Hepatocyte (in vitro differentiated cells): Measurements from ENCODE around the gene CSMD2. TPM values are rescaled to one million over a fixed set of nuclear protein-coding genes. Genes with fewer than 3 reads are reported as not detected.
"Not testable (repeated sequence)": the region's sequence is repeated elsewhere in the genome, so short reads cannot be mapped to it uniquely, and the experiment has no call there.

Experiments used
- DNase-seq: peaks from one replicate; pipeline ENCODE4 v3.0.0-alpha.2; 2016; ENCODE audit warnings: low spot score
- H2AFZ ChIP-seq: fragments of 200-600 bp; sonication (generic); 2 replicates; pipeline ENCODE4 v1.6.0; 2016; ENCODE audit warnings: antibody characterized with exemption, mild to moderate bottlenecking
- H3K27ac ChIP-seq: fragments of 200-600 bp; sonication (generic); 2 replicates; pipeline ENCODE4 v1.5.1; 2016; ENCODE audit warnings: mild to moderate bottlenecking
- H3K27me3 ChIP-seq: fragments of 200-600 bp; sonication (generic); 2 replicates; pipeline ENCODE4 v1.6.1; 2016
- H3K36me3 ChIP-seq: fragments of 200-600 bp; sonication (generic); replicated peaks from 2 replicates; pipeline ENCODE4 v1.5.1; 2016; ENCODE audit warnings: low read depth; ENCODE audit not compliant: insufficient read depth
- H3K4me1 ChIP-seq: fragments of 200-600 bp; sonication (generic); 2 replicates; pipeline ENCODE4 v1.5.1; 2016; ENCODE audit warnings: mild to moderate bottlenecking, moderate library complexity; ENCODE audit not compliant: insufficient read depth
- H3K4me2 ChIP-seq: fragments of 200-600 bp; sonication (generic); 2 replicates; pipeline ENCODE4 v1.6.0; 2016
- H3K4me3 ChIP-seq: fragments of 200-600 bp; sonication (generic); 2 replicates; pipeline ENCODE4 v1.5.1; 2016; ENCODE audit warnings: mild to moderate bottlenecking
- H3K79me2 ChIP-seq: fragments of 200-600 bp; sonication (generic); 2 replicates; pipeline ENCODE4 v1.6.0; 2017; ENCODE audit warnings: mild to moderate bottlenecking
- H3K9me2 ChIP-seq: fragments of 200-600 bp; sonication (generic); replicated peaks from 2 replicates; pipeline ENCODE4 v1.6.0; 2017; ENCODE audit warnings: mild to moderate bottlenecking; ENCODE audit not compliant: insufficient read depth
- H3K9me3 ChIP-seq: fragments of 200-600 bp; sonication (generic); 2 replicates; pipeline ENCODE4 v1.5.1; 2016; ENCODE audit warnings: low read depth, mild to moderate bottlenecking
- H4K20me1 ChIP-seq: fragments of 200-600 bp; sonication (generic); 2 replicates; pipeline ENCODE4 v1.6.0; 2016; ENCODE audit warnings: mild to moderate bottlenecking; ENCODE audit not compliant: insufficient read depth, poor library complexity, severe bottlenecking
- CTCF ChIP-seq: fragments of 200-600 bp; sonication (generic); IDR thresholded peaks from 2 replicates; pipeline ENCODE4 v1.5.1; 2016; ENCODE audit warnings: antibody characterized with exemption, mild to moderate bottlenecking; ENCODE audit not compliant: poor library complexity
- EZH2 ChIP-seq: fragments of 200-600 bp; sonication (generic); IDR thresholded peaks from 2 replicates; pipeline ENCODE4 v1.6.1; 2016; ENCODE audit warnings: antibody characterized with exemption, mild to moderate bottlenecking, borderline replicate concordance
- EZH2phosphoT487 ChIP-seq: fragments of 200-600 bp; sonication (generic); IDR thresholded peaks from one replicate; pipeline ENCODE4 v1.6.1; 2018; ENCODE audit warnings: antibody characterized with exemption, mild to moderate bottlenecking, low read depth, moderate library complexity; ENCODE audit not compliant: unreplicated experiment, severe bottlenecking
- WGBS: methylation state at CpG from one replicate; pipeline ENCODE4 v1.1.6; 2016; ENCODE audit warnings: low lambda C conversion rate; ENCODE audit errors: missing lambda C conversion rate; 5-methylcytosine and 5-hydroxymethylcytosine counted together
- polyA plus RNA-seq: library from polyadenylated mRNA; unstranded; fragments of >200 nt; fragmentation: Nextera tagmentation; extraction: Ambion mirVana; gene quantifications from 2 replicates; pipeline ENCODE4 v1.2.1, GENCODE V29; 2016
- total RNA-seq: library from RNA; depleted of rRNA; stranded (reverse); fragments of >200 nt; gene quantifications from 2 replicates; pipeline ENCODE4 v1.2.3, GENCODE V29; 2014

Gene CSMD2
- total and polyA plus RNA-seq, 2 experiments from 2014 or later = 0.10 to 0.37 TPM

- Histone ChIP-seq H2AFZ (no peak overlapping the region), H3K4me3 (no peak overlapping the region), H3K9me2 (no peaks in the 10 kb centered on the region), H4K20me1 (no peaks in the 10 kb centered on the region), H3K27ac (peak overlapping the region; percentile 37), H3K4me2 (peak overlapping the region; percentile 6), H3K79me2 (no peaks in the 10 kb centered on the region), H3K9me3 (no peaks in the 10 kb centered on the region), H3K36me3 (no peaks in the 10 kb centered on the region), H3K4me1 (peaks cover 11% of the 10 kb centered on the region), H3K27me3 (no peaks in the 10 kb centered on the region)
- WGBS = 42% methylated on average over 7 of the region's 7 CpGs
- DNase-seq = peak; percentile 36
- TF ChIP-seq EZH2phosphoT487 (no peak), CTCF (no peak), EZH2 (no peak)
These were observed 145.1 kb downstream of the CSMD2 start for GRCh38 chr1:34019741-34020552.

GRCh38 chr1:34018285-34018684 is 146.7 kb downstream of the CSMD2 start:
- Histone ChIP-seq H3K4me3 (no peak overlapping the region), H3K4me1 (peaks cover 11% of the 10 kb centered on the region), H2AFZ (no peak overlapping the region), H3K9me2 (no peaks in the 10 kb centered on the region), H3K9me3 (no peaks in the 10 kb centered on the region), H3K27me3 (no peaks in the 10 kb centered on the region), H3K4me2 (no peak overlapping the region), H3K27ac (no peak overlapping the region), H3K79me2 (no peaks in the 10 kb centered on the region), H3K36me3 (no peaks in the 10 kb centered on the region), H4K20me1 (no peaks in the 10 kb centered on the region)
- TF ChIP-seq EZH2 = no peak
- no peak for TF ChIP-seq EZH2phosphoT487
- WGBS = 57% methylated on average over 2 of the region's 2 CpGs
- DNase-seq = no peak

GRCh38 chr1:34016281-34016680 is 148.7 kb downstream of the CSMD2 start:
- not testable (repeated sequence) for H2AFZ ChIP-seq, DNase-seq, H3K4me2 ChIP-seq, H3K79me2 ChIP-seq, H3K9me3 ChIP-seq, H3K27me3 ChIP-seq, H4K20me1 ChIP-seq, H3K36me3 ChIP-seq, H3K4me3 ChIP-seq, H3K27ac ChIP-seq, H3K9me2 ChIP-seq
- peaks cover 11% of the 10 kb centered on the region for H3K4me1 ChIP-seq
- 98% methylated on average over 3 of the region's 3 CpGs for WGBS

- H3K79me2 ChIP-seq = no peaks in the 10 kb centered on the region
- peak; percentile 54 for DNase-seq
- no peaks in the 10 kb centered on the region for H3K36me3 ChIP-seq
- peak; percentile 44 for TF ChIP-seq CTCF
- no peak for TF ChIP-seq EZH2
- no peak for TF ChIP-seq EZH2phosphoT487
- 53% methylated on average over 11 of the region's 11 CpGs for WGBS
- no peaks in the 10 kb centered on the region for H4K20me1 ChIP-seq
- no peak overlapping the region for H3K4me2 ChIP-seq
- no peaks in the 10 kb centered on the region for H3K9me2 ChIP-seq
- H3K4me1 ChIP-seq = no peaks in the 10 kb centered on the region
- H3K4me3 ChIP-seq = no peak overlapping the region
- peaks cover 5% of the 10 kb centered on the region for H3K27me3 ChIP-seq
- no peaks in the 10 kb centered on the region for H3K9me3 ChIP-seq
- H2AFZ ChIP-seq = no peak overlapping the region
- no peak overlapping the region for H3K27ac ChIP-seq
These were observed 150.9 kb downstream of the CSMD2 start for GRCh38 chr1:34013958-34014737.
